Activated CD8-positive, alpha-beta memory T cell treated with anti-CD3 and anti-CD28 coated beads, Interleukin-2, amount 50 U/mL, for 4 hours (primary cell): ENCODE measurements around the gene GALK2.

ENCODE experiments used
- DNase-seq: peaks from one replicate; pipeline ENCODE4 v3.0.0-alpha.2; 2020

GALK2 gene

GRCh38 chr15:49169880-49170597 lies at the start of gene GALK2:
TSS of gene GALK2 (plus strand) at chr15:49170247. CDS start at chr15:49170323, 76 bp downstream.
- DNase-seq: peak; percentile 69

- DNase-seq: no peak
These were observed 49.2 kb upstream of the GALK2 start for GRCh38 chr15:49120832-49121231.

- DNase-seq: no peak
These were observed 48.1 kb upstream of the GALK2 start for GRCh38 chr15:49121901-49122300.

DNA sequence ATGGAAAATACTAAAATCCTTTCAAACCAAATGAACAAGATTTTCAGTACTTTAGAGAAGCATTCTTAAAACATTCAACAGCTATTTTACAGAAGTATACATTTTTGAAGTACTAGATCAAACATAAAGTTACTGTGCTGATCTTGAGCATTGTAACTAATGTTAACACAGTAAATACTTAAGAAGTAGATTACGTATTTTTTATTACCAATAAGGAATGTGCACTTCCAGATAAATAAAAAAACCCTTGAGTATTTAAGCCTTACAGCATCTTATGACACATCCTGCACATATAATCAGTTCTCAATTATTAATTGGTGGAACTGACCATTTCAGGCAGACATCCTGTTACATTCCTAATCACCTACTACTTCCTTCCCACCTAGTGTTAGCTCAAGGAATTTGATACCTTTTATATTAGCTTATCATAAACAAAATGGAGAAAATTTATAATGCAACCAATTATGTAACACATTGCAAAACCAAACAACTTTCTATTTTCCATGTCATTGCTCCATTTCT lies 47.4 kb upstream of the GALK2 start:
- DNase-seq: no peak

DNA sequence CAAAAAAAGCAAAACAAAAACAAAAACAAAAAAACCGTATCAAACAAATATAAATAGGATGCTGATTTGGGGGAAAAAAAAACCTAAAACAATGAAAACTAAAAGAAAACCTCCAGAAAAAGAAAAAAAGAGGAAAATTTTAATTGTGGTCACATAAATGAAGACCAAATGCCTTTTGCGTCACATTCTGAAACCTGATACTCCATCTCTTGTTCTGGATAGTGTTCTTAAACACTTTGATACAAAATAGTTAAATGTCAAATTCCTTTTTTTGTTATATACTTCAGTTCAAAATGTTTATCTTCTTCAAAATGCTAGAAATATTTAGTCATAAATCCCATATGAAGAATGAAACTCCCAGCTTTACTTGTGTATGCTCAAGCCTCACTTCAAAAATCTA lies 45.7 kb upstream of the GALK2 start:
- no peak for DNase-seq

GRCh38 chr15:49131403-49131802 lies 38.6 kb upstream of the GALK2 start:
- DNase-seq: no peak

GRCh38 chr15:49134683-49135341 lies 35.2 kb upstream of the GALK2 start:
- no peak for DNase-seq

DNA sequence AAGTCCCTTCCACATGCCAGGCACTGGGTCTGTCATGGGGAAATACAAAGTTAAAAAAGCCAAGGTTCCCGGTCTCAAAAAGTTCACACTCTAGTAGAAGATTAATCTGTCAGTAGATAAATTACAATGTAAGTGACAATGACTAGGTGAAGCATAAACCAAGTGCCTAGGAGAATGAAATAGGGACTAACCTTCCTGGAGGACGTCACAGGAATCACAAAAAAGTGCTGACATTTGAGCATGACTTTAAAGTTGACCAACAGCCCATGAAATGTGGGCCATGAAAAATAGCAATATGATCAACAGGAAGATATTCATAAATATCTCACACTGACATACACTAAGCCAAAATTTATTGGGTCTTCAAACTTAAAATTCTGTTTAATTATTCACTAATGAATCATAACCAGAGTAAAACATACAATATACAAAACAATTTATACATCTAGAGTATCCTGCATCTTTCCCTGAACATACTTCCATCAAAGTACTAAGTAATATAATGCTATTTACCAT lies 34.6 kb upstream of the GALK2 start:
- no peak for DNase-seq

DNA sequence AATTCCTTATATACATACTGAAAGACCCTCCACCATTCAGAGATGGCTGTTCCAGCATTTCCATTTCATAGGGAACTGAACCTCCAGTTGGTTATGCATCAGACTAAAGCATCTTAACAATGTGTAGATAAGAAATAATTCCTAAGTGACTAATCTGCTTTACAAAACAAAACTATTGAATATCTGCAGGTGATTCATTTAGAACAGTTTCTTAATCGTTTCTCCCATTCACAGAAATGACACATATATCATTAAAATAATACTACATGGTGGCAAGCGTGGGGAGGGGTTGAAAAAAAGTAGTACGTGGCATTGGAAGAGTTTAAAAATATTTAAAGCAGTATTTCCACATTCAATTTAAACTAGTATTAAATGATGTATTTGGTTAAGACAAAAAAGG lies 34.1 kb upstream of the GALK2 start:
- no peak for DNase-seq

DNA sequence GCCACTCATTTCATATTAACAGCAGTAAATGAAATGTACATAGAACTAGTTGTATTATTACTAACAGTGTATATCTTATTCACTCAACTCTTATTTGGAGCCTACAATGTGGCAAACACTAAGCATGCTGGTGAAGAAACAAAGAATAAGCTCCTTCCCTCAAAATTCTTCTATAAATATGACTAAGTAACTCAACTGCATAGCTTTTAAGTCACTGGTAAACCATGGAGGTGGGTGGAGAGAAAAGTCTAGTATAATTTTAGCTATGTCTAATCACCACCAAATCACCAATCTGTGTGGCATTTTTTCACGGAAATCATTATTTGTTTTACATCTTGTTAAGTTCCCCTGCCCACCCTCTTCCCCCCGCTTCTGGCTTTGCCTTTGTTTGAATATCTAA lies 32.2 kb upstream of the GALK2 start:
- no peak for DNase-seq

DNA sequence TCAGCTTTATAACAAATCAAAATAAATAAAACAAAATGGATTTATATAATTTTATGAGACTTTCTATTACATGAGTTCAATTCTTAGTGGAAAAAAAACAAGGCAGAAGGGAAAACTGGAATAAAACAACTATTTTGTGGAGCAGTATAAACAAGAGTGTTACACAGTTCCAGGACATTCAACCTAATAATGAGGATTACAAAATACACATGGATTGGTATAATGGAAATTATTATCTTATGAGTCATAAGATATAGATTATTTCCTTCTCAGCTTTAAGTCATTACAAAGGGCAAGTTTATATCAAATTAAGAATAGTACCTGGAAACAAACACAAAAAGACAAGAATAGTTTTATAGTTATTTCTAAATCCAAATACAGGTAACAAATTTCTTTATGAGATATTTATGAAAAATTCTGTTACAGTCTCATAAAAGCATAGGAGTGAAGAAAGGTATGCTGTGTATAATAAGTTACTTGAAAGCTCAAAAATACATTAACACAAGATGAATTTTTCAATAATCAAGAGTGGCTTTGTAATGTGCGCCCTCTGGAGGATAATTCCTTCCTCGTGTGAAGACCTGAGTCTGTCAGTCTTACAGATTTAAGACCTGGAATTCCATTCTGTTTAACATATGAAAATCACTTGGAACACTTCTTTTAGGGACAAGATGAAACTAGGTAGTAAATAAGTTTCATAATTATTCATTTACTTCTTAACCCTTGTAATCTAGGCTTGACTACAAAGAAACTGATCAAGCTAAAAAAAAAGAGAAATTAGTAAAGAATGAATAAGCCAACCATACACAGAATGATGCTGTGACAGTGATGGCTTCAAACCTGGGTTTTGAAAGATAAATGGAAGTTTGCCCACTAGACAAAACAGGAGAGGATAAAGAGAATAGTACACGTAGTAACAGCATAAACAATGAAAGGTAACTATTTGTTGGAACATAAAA lies 24.1 kb upstream of the GALK2 start:
- peak; percentile 28 for DNase-seq

DNA sequence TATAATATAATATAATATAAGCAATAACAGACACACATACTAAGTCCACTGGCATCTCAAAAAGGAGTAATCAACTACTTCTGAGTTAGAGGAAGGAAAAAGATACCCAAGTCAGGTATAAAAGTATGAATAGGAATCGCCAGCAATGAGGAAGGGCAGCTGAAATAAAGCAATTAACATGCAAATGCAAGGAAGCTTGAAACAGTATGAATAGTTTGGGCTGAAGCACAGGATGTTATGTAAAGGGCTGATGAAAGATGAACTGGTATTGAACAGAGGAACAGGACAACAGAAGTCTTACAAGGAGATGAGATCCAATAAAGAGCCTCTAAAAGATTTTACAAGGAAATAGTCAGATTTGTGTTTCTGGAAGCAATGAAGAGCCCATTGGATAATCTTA lies 21.7 kb upstream of the GALK2 start:
- no peak for DNase-seq

DNA sequence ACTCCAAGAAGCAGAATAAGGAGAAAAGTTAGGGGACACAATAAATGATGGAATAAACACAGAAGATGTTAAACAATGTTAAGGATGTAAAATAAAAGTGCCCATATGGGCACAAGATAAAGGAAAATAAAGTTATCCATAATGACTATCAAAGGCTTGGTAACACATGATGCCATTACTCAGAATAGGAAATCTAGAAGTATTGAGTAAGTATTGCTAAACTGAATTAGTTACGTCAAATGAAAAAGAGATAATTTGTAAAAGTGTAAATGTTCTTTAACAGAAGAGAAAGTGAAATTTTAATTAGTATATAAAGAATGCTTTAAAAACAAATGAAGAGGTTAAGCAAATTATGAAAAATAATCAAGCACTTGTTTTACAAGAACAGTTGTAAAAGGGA lies 21.3 kb upstream of the GALK2 start:
- no peak for DNase-seq

DNA sequence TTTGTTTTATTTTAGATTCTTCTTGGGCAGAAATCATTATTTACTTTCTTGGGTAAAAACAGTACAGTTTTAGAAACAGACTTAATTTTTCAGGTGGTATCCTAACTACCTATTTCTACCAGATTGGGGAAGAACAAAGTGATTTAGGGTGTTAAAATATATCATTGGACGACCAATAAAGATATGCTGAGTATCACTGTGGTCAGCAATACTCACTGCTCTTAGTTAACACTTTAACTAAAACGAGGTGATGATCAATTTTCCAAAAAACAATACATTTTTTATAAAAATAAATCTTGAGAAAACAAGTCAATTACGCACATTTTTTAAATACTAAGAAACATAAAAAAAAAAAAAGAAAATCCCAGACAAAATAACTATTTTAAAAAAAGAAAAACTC lies 18.2 kb upstream of the GALK2 start:
- no peak for DNase-seq

- no peak for DNase-seq
These were observed 17.3 kb upstream of the GALK2 start for GRCh38 chr15:49152552-49153312.

GRCh38 chr15:49154359-49154758 lies 15.7 kb upstream of the GALK2 start:
- no peak for DNase-seq

DNA sequence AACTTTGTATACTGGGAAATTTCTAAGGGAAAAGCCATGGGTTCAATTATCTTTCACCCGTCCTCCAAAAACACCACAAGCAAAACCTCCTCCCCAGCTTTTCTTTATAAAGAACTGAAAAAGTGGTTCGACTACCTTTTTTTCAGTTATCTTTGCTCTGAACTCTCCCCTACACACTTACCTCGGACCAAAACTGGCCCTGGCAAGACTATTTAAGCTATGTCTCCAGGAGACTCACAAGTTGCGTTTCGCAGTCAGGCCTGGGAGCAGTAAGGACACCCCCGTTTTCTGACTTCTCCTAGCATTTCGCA lies 15.3 kb upstream of the GALK2 start:
- DNase-seq: no peak

GRCh38 chr15:49155110-49155833 lies 14.8 kb upstream of the GALK2 start, which contains the start of gene COPS2:
TSS of gene COPS2 (minus strand) at chr15:49155599. CDS start at chr15:49155578, 21 bp downstream.
- peak; percentile 89 for DNase-seq

- no peak for DNase-seq
These were observed 14.0 kb upstream of the GALK2 start for GRCh38 chr15:49155834-49156627.

GRCh38 chr15:49163678-49164077 lies 6.4 kb upstream of the GALK2 start:
- no peak for DNase-seq

DNA sequence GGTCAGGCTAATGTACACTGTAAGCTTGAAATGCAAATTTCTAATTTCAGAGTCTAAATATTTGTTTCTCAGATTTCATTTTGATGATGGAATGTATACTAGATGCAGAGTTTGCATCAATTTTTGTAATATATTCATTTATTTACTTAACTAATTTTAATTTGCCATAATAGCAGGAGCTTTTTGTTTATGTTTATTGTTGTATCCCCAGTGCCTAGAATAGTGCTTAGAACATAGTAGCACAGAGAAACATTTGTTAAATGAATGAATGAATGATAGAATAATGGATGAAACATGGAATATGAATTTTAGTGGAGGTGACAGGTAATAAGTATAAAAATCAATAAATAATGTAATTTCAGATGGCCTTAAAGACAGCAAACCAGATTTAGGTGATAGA lies 5.2 kb upstream of the GALK2 start:
- no peak for DNase-seq
